Measurements from ENCODE around the gene FBXO30.

FBXO30 gene

DNA sequence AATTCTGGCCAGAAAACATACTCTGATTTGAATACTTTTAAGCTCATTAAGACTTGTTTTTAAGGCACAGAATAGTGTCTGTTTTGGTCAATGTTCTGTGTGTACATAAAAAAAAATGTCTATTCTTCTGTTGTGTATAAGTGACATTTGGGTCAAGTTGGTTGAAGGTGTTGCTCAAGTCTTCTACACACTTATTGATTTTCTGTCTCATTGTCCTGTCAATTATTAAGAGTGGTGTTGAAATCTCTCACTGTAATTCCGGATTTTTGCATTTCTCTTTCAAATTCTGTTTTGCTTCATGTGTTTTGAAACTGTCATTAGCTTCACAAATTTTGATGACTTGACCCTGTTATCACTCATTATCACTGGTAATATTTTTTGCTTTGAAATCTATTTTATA is 41.7 kb downstream of the FBXO30 start:
- POLR2A ChIA-PET: no interaction called here
- Histone ChIP-seq H3K4me3 (ENCODE audit: low read depth, low read length) (no peak overlapping the region), H3K36me3 (ENCODE audit: control insufficient read depth in 2 of 2, insufficient read depth in 1 of 2, low read length in 2 of 2) (no peaks in the 10 kb centered on the region), H3K4me1 (ENCODE audit: control insufficient read depth, insufficient read depth, low read length) (no peaks in the 10 kb centered on the region), H3K9me3 (ENCODE audit: control insufficient read depth, insufficient read depth, low read depth, low read length) (no peaks in the 10 kb centered on the region), H3K27ac (ENCODE audit: extremely low read depth, low read depth, low read length) (no peak overlapping the region)
- TF ChIP-seq EGR2 (tag by site-specific recombination; IDR thresholded peaks at IDR 0.05; ENCODE audit: low read depth): no peak
- TF ChIP-seq ZSCAN23 (tag by site-specific recombination; IDR thresholded peaks at IDR 0.05): no peak
- no peak for TF ChIP-seq GLI2 (tag by site-specific recombination; IDR thresholded peaks at IDR 0.05; ENCODE audit: borderline replicate concordance, low read depth)
- TF ChIP-seq ZNF354C (tag by site-specific recombination; IDR thresholded peaks at IDR 0.05; ENCODE audit: borderline replicate concordance, low read depth): no peak
- TF ChIP-seq ZNF747 (tag by site-specific recombination; IDR thresholded peaks at IDR 0.05): no peak
- no peak for TF ChIP-seq ZNF423 (tag by site-specific recombination; IDR thresholded peaks at IDR 0.05)
- CTCF ChIA-PET: interaction anchor here (0.8 kb wide), 1 partner anchor 20 kb away, joined by 3 read pairs; no protein-coding TSS in a partner anchor

- H3K36me3 ChIP-seq (ENCODE audit: control insufficient read depth in 2 of 2, insufficient read depth in 1 of 2, low read length in 2 of 2): no peaks in the 10 kb centered on the region
- H3K4me3 ChIP-seq (ENCODE audit: low read depth, low read length): no peak overlapping the region
- TF ChIP-seq ZNF658 (tag by site-specific recombination; IDR thresholded peaks at IDR 0.05) (no peak), ZNF585B (tag by site-specific recombination; IDR thresholded peaks at IDR 0.05) (peak; percentile 37; the same call in 1 of the 2 replicates)
- TF ChIP-seq, protein P1, sequence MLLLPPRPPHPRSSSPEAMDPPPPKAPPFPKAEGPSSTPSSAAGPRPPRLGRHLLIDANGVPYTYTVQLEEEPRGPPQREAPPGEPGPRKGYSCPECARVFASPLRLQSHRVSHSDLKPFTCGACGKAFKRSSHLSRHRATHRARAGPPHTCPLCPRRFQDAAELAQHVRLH (tag by site-specific recombination; IDR thresholded peaks at IDR 0.05): no peak
- no peaks in the 10 kb centered on the region for H3K9me3 ChIP-seq (ENCODE audit: control insufficient read depth, insufficient read depth, low read depth, low read length)
- CTCF ChIA-PET: no interaction called here
- H3K27ac ChIP-seq (ENCODE audit: extremely low read depth, low read depth, low read length): no peak overlapping the region
- H3K4me1 ChIP-seq (ENCODE audit: control insufficient read depth, insufficient read depth, low read length): no peaks in the 10 kb centered on the region
- POLR2A ChIA-PET: no interaction called here
Observed at GRCh38 chr6:145765449-145765848, 49.1 kb downstream of the FBXO30 start.

- TF ChIP-seq ZNF792 (tag by site-specific recombination; IDR thresholded peaks at IDR 0.05) (no peak), HOXA7 (CRISPR knock-in tag; IDR thresholded peaks at IDR 0.05; ENCODE audit: borderline replicate concordance) (no peak), ZNF610 (tag by site-specific recombination; IDR thresholded peaks at IDR 0.05; ENCODE audit: borderline replicate concordance) (no peak), ZNF600 (tag by site-specific recombination; IDR thresholded peaks at IDR 0.05) (no peak), ZNF837 (tag by site-specific recombination; IDR thresholded peaks at IDR 0.05) (no peak), PRDM6 (tag by site-specific recombination; IDR thresholded peaks at IDR 0.05) (no peak), ZNF433 (tag by site-specific recombination; IDR thresholded peaks at IDR 0.05; ENCODE audit: low read depth) (no peak), GLI4 (tag by site-specific recombination; IDR thresholded peaks at IDR 0.05) (no peak), ZSCAN23 (tag by site-specific recombination; IDR thresholded peaks at IDR 0.05) (no peak), ZNF624 (tag by site-specific recombination; IDR thresholded peaks at IDR 0.05) (no peak)
- TF ChIP-seq, protein P2, sequence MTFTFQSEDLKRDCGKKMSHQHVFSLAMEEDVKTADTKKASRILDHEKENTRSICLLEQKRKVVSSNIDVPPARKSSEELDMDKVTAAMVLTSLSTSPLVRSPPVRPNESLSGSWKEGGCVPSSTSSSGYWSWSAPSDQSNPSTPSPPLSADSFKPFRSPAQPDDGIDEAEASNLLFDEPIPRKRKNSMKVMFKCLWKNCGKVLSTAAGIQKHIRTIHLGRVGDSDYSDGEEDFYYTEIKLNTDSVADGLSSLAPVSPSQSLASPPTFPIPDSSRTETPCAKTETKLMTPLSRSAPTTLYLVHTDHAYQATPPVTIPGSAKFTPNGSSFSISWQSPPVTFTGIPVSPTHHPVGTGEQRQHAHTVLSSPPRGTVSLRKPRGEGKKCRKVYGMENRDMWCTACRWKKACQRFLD (tag by site-specific recombination; IDR thresholded peaks at IDR 0.05): no peak
- ChIA-PET POLR2A (no interaction called here), CTCF (no interaction called here)
- no peaks in the 10 kb centered on the region for H3K4me1 ChIP-seq (ENCODE audit: control insufficient read depth, insufficient read depth, low read length)
- no peaks in the 10 kb centered on the region for H3K9me3 ChIP-seq (ENCODE audit: control insufficient read depth, insufficient read depth, low read depth, low read length)
- no peak overlapping the region for H3K27ac ChIP-seq (ENCODE audit: extremely low read depth, low read depth, low read length)
- H3K4me3 ChIP-seq (ENCODE audit: low read depth, low read length): no peak overlapping the region
- no peaks in the 10 kb centered on the region for H3K36me3 ChIP-seq (ENCODE audit: control insufficient read depth in 2 of 2, insufficient read depth in 1 of 2, low read length in 2 of 2)
Observed at GRCh38 chr6:145763742-145764141, 50.9 kb downstream of the FBXO30 start.

Measured in HEK293 (cell line).